Tibial artery (tissue), 4 donors: Measurements from ENCODE around the gene NBPF1.
"Not testable (repeated sequence)": the region's sequence is repeated elsewhere in the genome, so short reads cannot be mapped to it uniquely, and the experiment has no call there.

Experiments used
- DNase-seq, 2 donors: peaks; one replicate each; pipeline ENCODE4 v3.0.0-alpha.2; 2019
- H3K27ac ChIP-seq, 2 donors: fragments of 200-600 bp; sonication (generic) in 1 of 2; 1 replicate in 1 of 2; 2 replicates in 1 of 2; pipeline ENCODE4 v1.5.1; 2018 to 2019; ENCODE audit warnings: mild to moderate bottlenecking in 1 of 2
- H3K27me3 ChIP-seq, 2 donors: fragments of 200-600 bp; sonication (generic) in 1 of 2; one replicate each; pipeline versions ENCODE4 v1.5.1 to v1.6.0; 2016 to 2019
- H3K36me3 ChIP-seq, 3 donors: fragments of 200-600 bp; sonication (generic) in 2 of 3; one replicate each; pipeline ENCODE4 v1.5.1; 2016 to 2019; ENCODE audit warnings: mild to moderate bottlenecking in 2 of 3
- H3K4me1 ChIP-seq, 4 donors: fragments of 200-600 bp; sonication (generic) in 2 of 4; 1 replicate in 3 of 4; 2 replicates in 1 of 4; pipeline ENCODE4 v1.5.1; 2016 to 2019
- H3K4me3 ChIP-seq, 2 donors: fragments of 200-600 bp; sonication (generic) in 1 of 2; 1 replicate in 1 of 2; 2 replicates in 1 of 2; pipeline ENCODE4 v1.5.1; 2018 to 2019; ENCODE audit warnings: mild to moderate bottlenecking in 2 of 2
- H3K9me3 ChIP-seq, 3 donors: fragments of 200-600 bp; sonication (generic) in 1 of 3; one replicate each; pipeline ENCODE4 v1.5.1; 2016 to 2019
- CTCF ChIP-seq, 2 experiments: fragments of 200-600 bp in 1 of 2; fragments of 450-650 bp in 1 of 2; IDR thresholded peaks; one replicate each; pipeline ENCODE4 v1.5.1; 2017 to 2019; ENCODE audit warnings: antibody characterized with exemption in 2 of 2, mild to moderate bottlenecking in 1 of 2, moderate library complexity in 1 of 2
- intact Hi-C: fragments of 100-400 bp; cut with DNase I; formaldehyde crosslinking; loops from one replicate; pipeline ENCODE4 v1.15.0; 2023; ENCODE audit warnings: low total_unique reads

Gene NBPF1

GRCh38 chr1:16646061-16646664 is 32.8 kb upstream of the NBPF1 start:
- peaks cover 5 to 44% (median 26%) of the 10 kb centered on the region in 4 donors for H3K4me1 ChIP-seq
- peaks cover 0 to 16% of the 10 kb centered on the region in 2 donors for H3K27me3 ChIP-seq
- DNase-seq = peak; percentile 19 to 68
- H3K36me3 ChIP-seq, H3K9me3 ChIP-seq, intact Hi-C loops, H3K27ac ChIP-seq, H3K4me3 ChIP-seq: not testable (repeated sequence)

- H3K9me3 ChIP-seq, H3K36me3 ChIP-seq, intact Hi-C loops: not testable (repeated sequence)
- peak; percentile 18 to 75 for DNase-seq
- peaks cover 0 to 16% of the 10 kb centered on the region in 2 donors for H3K27me3 ChIP-seq
- H3K4me3 ChIP-seq = peak overlapping the region; percentile 65
- peak overlapping the region; percentile 78 to 79 for H3K27ac ChIP-seq
- H3K4me1 ChIP-seq = peaks cover 5 to 44% (median 26%) of the 10 kb centered on the region in 4 donors
These were observed 32.1 kb upstream of the NBPF1 start for GRCh38 chr1:16645271-16646060.

- H3K36me3 ChIP-seq, H3K9me3 ChIP-seq, intact Hi-C loops: not testable (repeated sequence)
- H3K27me3 ChIP-seq = peaks cover 0 to 16% of the 10 kb centered on the region in 2 donors
- peak overlapping the region; percentile 65 for H3K4me3 ChIP-seq
- TF ChIP-seq CTCF (IDR thresholded peaks at IDR 0.05) = peak; percentile 29 to 36
- peaks cover 5 to 44% (median 26%) of the 10 kb centered on the region in 4 donors for H3K4me1 ChIP-seq
- DNase-seq = peak; percentile 91 to 97
- H3K27ac ChIP-seq = peak overlapping the region; percentile 78 to 79
These were observed 31.3 kb upstream of the NBPF1 start for GRCh38 chr1:16644482-16645270.

DNA sequence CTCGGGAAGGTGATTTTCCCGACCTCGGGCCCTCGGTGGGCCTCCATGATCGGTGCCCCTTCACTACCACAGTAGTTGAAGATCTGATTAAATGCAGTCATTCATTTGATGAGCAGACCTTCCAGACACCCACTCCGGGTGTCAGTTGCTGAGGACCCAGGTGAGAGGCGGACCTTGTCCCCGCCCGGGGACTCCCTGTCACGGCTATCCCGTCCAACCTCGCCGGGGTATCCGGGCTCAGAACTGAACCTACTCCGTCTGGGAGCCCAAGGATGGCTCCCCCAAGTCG is 30.8 kb upstream of the NBPF1 start:
- peaks cover 0 to 13% of the 10 kb centered on the region in 2 donors for H3K27me3 ChIP-seq
- H3K36me3 ChIP-seq = peaks cover 0 to 12% (median 0%) of the 10 kb centered on the region in 3 donors
- H3K4me3 ChIP-seq = peak overlapping the region; percentile 65
- H3K27ac ChIP-seq = peak overlapping the region; percentile 78 to 79
- H3K9me3 ChIP-seq = no peaks in the 10 kb centered on the region
- intact Hi-C loops = no loop called here
- H3K4me1 ChIP-seq = peaks cover 5 to 46% (median 26%) of the 10 kb centered on the region in 4 donors
- TF ChIP-seq CTCF (IDR thresholded peaks at IDR 0.05) = no peak
- DNase-seq = no peak

DNA sequence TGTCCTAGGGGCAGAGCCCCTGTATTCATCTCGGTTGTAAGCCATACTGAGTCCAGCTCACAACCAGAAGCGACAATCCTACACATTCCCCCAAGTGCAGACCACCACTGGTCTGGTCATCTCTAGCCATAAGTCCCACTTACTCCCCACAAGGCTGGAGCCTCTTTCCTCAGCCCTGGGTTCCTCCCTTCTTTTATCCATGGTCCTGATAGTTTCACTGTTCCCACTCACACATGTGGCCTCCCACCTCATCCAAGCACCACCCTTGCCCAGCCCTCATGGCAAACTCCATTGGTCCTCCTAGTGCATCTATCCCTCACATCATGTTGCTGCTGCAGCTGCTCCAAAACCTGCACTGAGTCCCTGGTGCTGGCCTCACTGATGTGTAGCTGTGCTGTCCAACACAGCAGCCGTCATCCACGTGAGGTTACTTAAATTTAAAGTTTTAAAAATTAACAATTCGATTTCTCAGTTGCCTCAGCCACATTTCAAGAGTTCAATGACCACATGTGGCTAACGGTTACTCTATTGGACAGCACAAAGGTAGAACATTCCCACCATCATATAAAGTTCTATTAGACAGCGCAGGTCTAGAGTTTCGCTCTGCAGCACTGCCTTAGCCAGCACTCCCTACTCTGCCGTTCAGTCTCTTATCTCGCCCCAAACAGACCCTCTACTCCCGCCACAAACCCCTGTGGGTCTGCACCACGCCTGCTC is 30.3 kb upstream of the NBPF1 start:
- H3K4me3 ChIP-seq = peak overlapping the region; percentile 65
- intact Hi-C loops, H3K9me3 ChIP-seq: not testable (repeated sequence)
- H3K27me3 ChIP-seq = peaks cover 0 to 10% of the 10 kb centered on the region in 2 donors
- peak overlapping the region; percentile 78 to 79 for H3K27ac ChIP-seq
- peaks cover 5 to 48% (median 26%) of the 10 kb centered on the region in 4 donors for H3K4me1 ChIP-seq
- peak; percentile 23 to 68 for DNase-seq
- peaks cover 0 to 13% (median 0%) of the 10 kb centered on the region in 3 donors for H3K36me3 ChIP-seq

DNA sequence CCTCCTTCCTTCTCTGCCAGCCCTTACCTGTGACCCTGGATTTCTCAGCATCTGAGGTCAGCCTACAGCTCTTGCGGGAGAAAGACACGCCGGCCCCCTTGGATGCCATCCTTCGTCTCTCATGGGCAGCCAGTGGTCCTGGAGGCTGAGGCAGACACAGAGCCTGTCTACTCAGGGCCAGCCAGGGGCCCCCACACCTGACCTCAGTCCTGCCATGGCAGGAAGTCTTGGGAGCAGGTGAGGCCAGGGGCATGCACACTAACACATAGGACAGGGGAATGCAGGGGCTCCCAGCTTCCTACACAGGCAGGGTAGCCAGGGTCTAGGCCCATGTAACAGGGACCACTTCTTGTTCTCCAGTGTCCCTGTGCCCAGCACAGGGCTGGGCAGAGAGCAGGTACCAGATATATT is 29.6 kb upstream of the NBPF1 start:
- peak; percentile 22 to 70 for DNase-seq
- intact Hi-C loops, H3K27me3 ChIP-seq, H3K9me3 ChIP-seq, H3K27ac ChIP-seq: not testable (repeated sequence)
- peaks cover 5 to 48% (median 26%) of the 10 kb centered on the region in 4 donors for H3K4me1 ChIP-seq
- H3K4me3 ChIP-seq = peak overlapping the region in 1 of 2 donors; percentile 65
- peaks cover 0 to 13% (median 0%) of the 10 kb centered on the region in 3 donors for H3K36me3 ChIP-seq

GRCh38 chr1:16642025-16642966 is 28.9 kb upstream of the NBPF1 start:
- H3K27me3 ChIP-seq, intact Hi-C loops, H3K4me3 ChIP-seq, H3K27ac ChIP-seq, H3K9me3 ChIP-seq: not testable (repeated sequence)
- peak; percentile 18 to 63 for DNase-seq
- Histone ChIP-seq H3K4me1 (peaks cover 5 to 45% (median 26%) of the 10 kb centered on the region in 4 donors), H3K36me3 (peaks cover 0 to 13% (median 0%) of the 10 kb centered on the region in 3 donors)

GRCh38 chr1:16641159-16641975 is 28.0 kb upstream of the NBPF1 start:
- Histone ChIP-seq H3K36me3 (peaks cover 0 to 13% (median 0%) of the 10 kb centered on the region in 3 donors), H3K4me1 (peaks cover 5 to 45% (median 26%) of the 10 kb centered on the region in 4 donors)
- H3K27me3 ChIP-seq, intact Hi-C loops, H3K4me3 ChIP-seq, H3K9me3 ChIP-seq, DNase-seq, H3K27ac ChIP-seq: not testable (repeated sequence)

DNA sequence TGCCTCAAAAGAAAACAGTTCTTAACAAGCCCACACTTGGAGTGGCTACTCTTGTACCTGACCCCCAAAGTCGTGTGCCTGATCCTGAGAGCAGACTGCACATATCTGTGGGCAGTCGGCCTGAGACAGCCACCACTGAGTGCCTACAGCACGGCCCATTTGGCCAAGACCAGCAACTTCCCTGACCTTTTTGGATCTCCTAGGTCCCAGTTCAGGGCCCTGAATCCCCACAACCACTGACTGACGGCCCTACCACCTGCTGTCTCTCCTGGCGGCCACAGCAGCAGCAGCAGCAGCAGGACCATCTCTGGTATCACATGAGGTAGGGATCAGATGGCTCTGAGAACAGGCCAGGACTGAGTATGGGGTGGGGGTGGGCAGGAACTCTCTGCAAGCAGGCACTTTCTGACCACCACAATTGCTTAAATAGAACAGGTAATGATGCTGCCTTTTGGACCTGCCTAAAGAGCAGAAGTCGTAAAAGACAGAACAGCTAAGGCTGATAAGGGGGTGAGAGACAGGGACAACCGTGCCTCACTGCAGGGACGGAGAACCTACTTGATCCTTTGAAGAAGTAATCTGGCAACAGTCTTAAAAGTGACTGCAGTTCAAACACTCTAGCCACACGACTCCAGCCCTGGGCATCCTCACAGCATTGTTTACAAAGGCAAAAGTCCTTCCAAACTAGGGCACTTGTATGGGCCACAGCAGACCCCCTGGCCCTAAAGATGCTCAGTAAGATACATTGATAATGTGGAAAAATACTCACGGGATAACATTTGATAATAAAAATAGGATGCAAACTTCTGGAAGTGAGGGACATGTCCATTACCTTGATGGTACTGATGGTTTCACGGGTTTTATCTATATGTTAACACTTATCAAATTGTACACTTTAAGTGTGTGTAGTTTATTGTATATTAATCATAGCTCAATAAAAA is 26.0 kb upstream of the NBPF1 start:
- H3K27me3 ChIP-seq, H3K9me3 ChIP-seq, H3K27ac ChIP-seq, intact Hi-C loops, H3K4me3 ChIP-seq: not testable (repeated sequence)
- H3K36me3 ChIP-seq = peaks cover 0 to 13% (median 2%) of the 10 kb centered on the region in 3 donors
- peak; percentile 16 to 60 for DNase-seq
- H3K4me1 ChIP-seq = peaks cover 5 to 34% (median 20%) of the 10 kb centered on the region in 4 donors
